ENCODE data around the gene CNNM4. TPM values are rescaled to one million over a fixed set of nuclear protein-coding genes. Genes with fewer than 3 reads are reported as not detected.

Gene CNNM4
- total RNA-seq, 2 experiments from 2014 or later, result 7.2 to 8.4 TPM

- ChIA-PET CTCF (no interaction called here), POLR2A (interaction anchor here (0.6 to 0.7 kb wide), 2 partner anchors 31 to 211 kb away, joined by 3 to 5 read pairs; no protein-coding TSS in a partner anchor)
These were observed 44.3 kb downstream of the CNNM4 start for GRCh38 chr2:96804986-96805385.

- CTCF ChIA-PET, result interaction anchor here (0.9 to 1.1 kb wide), 2 partner anchors 44 to 48 kb away, joined by 3 read pairs; no protein-coding TSS in a partner anchor
- POLR2A ChIA-PET, result interaction anchor here (0.6 kb wide), 1 partner anchor 42 kb away, joined by 5 read pairs; no protein-coding TSS in a partner anchor
These were observed 45.2 kb downstream of the CNNM4 start for GRCh38 chr2:96805946-96806345.

GRCh38 chr2:96806468-96807126, 45.9 kb downstream of the CNNM4 start:
- CTCF ChIA-PET, result interaction anchor here (0.9 to 1.1 kb wide), 2 partner anchors 45 to 49 kb away, joined by 3 read pairs; no protein-coding TSS in a partner anchor
- POLR2A ChIA-PET, result interaction anchor here (0.6 kb wide), 1 partner anchor 42 kb away, joined by 5 read pairs; no protein-coding TSS in a partner anchor

GRCh38 chr2:96807127-96807471, 46.4 kb downstream of the CNNM4 start:
- CTCF ChIA-PET, result interaction anchor here (1.1 kb wide), 1 partner anchor 45 kb away, joined by 3 read pairs; no protein-coding TSS in a partner anchor

GRCh38 chr2:96808176-96808837, 47.6 kb downstream of the CNNM4 start:
- ChIA-PET CTCF (no interaction called here), POLR2A (no interaction called here)

More at GRCh38 chr2:96807127-96807471, 46.4 kb downstream of the CNNM4 start:
- POLR2A ChIA-PET, result interaction anchor here (0.8 kb wide), 1 partner anchor 47 kb away, joined by 3 read pairs; no protein-coding TSS in a partner anchor

GRCh38 chr2:96809216-96809882, 48.6 kb downstream of the CNNM4 start:
- ChIA-PET POLR2A (interaction anchor here (0.7 kb wide), 1 partner anchor 142 kb away, joined by 3 read pairs; no protein-coding TSS in a partner anchor), CTCF (interaction anchor here (0.8 kb wide), 1 partner anchor 255 kb away, joined by 3 read pairs; no protein-coding TSS in a partner anchor)

GRCh38 chr2:96809951-96810782, 49.5 kb downstream of the CNNM4 start:
- POLR2A ChIA-PET, result interaction anchor here (0.7 kb wide), 1 partner anchor 141 kb away, joined by 3 read pairs; no protein-coding TSS in a partner anchor
- CTCF ChIA-PET, result interaction anchor here (0.8 to 1.2 kb wide), 2 partner anchors 10 to 256 kb away, joined by 3 to 4 read pairs; no protein-coding TSS in a partner anchor

- ChIA-PET CTCF (interaction anchor here (1.2 kb wide), 1 partner anchor 11 kb away, joined by 4 read pairs; no protein-coding TSS in a partner anchor), POLR2A (no interaction called here)
These were observed 50.1 kb downstream of the CNNM4 start for GRCh38 chr2:96810783-96811192.

- CTCF ChIA-PET, result no interaction called here
- POLR2A ChIA-PET, result no interaction called here
These were observed 51.2 kb downstream of the CNNM4 start for GRCh38 chr2:96811917-96812316.

- CTCF ChIA-PET, result interaction anchor here (1.7 to 2.4 kb wide), 2 partner anchors 13 to 260 kb away, joined by 4 to 9 read pairs; no protein-coding TSS in a partner anchor
- POLR2A ChIA-PET, result interaction anchor here (0.6 kb wide), 2 partner anchors 13 to 31 kb away, joined by 3 to 4 read pairs; no protein-coding TSS in a partner anchor
These were observed 53.0 kb downstream of the CNNM4 start for GRCh38 chr2:96813656-96814055.

- ChIA-PET POLR2A (interaction anchor here (0.5 to 1.8 kb wide), 3 partner anchors 24 to 178 kb away, joined by 3 to 5 read pairs (median 4); no protein-coding TSS in a partner anchor), CTCF (interaction anchor here (1.2 to 2.4 kb wide), 2 partner anchors 15 to 24 kb away, joined by 4 to 9 read pairs; no protein-coding TSS in a partner anchor)
These were observed 54.8 kb downstream of the CNNM4 start for GRCh38 chr2:96815326-96816126.

- POLR2A ChIA-PET, result interaction anchor here (0.5 to 1.8 kb wide), 5 partner anchors 23 to 179 kb away, joined by 3 to 8 read pairs (median 4); partner anchors contain the start of gene ANKRD39
- CTCF ChIA-PET, result interaction anchor here (0.8 to 1.2 kb wide), 4 partner anchors 24 to 56 kb away, joined by 3 to 4 read pairs (median 4); partner anchors contain the start of genes ANKRD39 and CNNM4
These were observed 55.6 kb downstream of the CNNM4 start, which contains the start of gene CNNM3 for GRCh38 chr2:96816127-96816835. CNNM3 (plus strand) TSS chr2:96816268; CDS start chr2:96816278, 10 bp downstream.

GRCh38 chr2:96816836-96817702, 56.4 kb downstream of the CNNM4 start:
- ChIA-PET CTCF (interaction anchor here (0.8 to 1.4 kb wide), 6 partner anchors 14 to 57 kb away, joined by 3 to 4 read pairs (median 4); partner anchors contain the start of genes ANKRD39 and CNNM4), POLR2A (interaction anchor here (0.6 to 1.5 kb wide), 3 partner anchors 40 to 121 kb away, joined by 3 to 8 read pairs (median 4); partner anchors contain the start of gene ANKRD39)

GRCh38 chr2:96817882-96818281, 57.2 kb downstream of the CNNM4 start:
- ChIA-PET CTCF (interaction anchor here (0.8 to 1.4 kb wide), 4 partner anchors 15 to 51 kb away, joined by 3 to 11 read pairs (median 4); no protein-coding TSS in a partner anchor), POLR2A (no interaction called here)

GRCh38 chr2:96819128-96819875, 58.6 kb downstream of the CNNM4 start:
- ChIA-PET CTCF (interaction anchor here (1.4 kb wide), 1 partner anchor 49 kb away, joined by 3 read pairs; no protein-coding TSS in a partner anchor), POLR2A (no interaction called here)

Data from activated CD8-positive, alpha-beta memory T cell treated with anti-CD3 and anti-CD28 coated beads for 36 hours (primary cell).